Measurements from ENCODE around the gene PUM1.

DNA sequence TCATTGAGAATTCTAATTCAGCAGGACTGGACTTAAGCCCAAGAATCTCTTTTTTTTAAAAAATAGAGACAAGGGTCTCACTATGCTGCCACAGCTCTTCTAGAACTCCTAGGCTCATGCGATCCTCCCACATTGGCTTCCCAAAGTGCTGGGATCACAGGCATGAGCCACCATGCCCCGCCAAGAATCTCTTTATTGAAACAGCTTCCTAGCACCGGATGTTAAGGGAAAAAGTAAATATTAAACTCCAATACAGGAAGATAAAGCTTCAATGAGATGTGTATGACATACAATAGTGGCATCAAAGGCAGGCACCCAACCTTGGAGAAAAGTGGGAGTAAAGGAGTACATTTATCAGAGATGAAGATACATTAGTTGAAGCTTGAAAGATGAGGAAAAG, 25.5 kb downstream of the PUM1 start:
- TF ChIP-seq, protein P1, sequence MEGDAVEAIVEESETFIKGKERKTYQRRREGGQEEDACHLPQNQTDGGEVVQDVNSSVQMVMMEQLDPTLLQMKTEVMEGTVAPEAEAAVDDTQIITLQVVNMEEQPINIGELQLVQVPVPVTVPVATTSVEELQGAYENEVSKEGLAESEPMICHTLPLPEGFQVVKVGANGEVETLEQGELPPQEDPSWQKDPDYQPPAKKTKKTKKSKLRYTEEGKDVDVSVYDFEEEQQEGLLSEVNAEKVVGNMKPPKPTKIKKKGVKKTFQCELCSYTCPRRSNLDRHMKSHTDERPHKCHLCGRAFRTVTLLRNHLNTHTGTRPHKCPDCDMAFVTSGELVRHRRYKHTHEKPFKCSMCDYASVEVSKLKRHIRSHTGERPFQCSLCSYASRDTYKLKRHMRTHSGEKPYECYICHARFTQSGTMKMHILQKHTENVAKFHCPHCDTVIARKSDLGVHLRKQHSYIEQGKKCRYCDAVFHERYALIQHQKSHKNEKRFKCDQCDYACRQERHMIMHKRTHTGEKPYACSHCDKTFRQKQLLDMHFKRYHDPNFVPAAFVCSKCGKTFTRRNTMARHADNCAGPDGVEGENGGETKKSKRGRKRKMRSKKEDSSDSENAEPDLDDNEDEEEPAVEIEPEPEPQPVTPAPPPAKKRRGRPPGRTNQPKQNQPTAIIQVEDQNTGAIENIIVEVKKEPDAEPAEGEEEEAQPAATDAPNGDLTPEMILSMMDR (IDR thresholded peaks at IDR 0.05), result no peak
- no peak for TF ChIP-seq POLR2A (IDR thresholded peaks at IDR 0.05)

Measured in thyroid gland (tissue), 4 donors.